OCI-M2 (cell line): ENCODE measurements around the gene CYS1.
A peak's percentile ranks its signal among the peaks of the same experiment; 100 is the strongest.

ENCODE experiments used
- DNase-seq: peaks from one replicate; lab custom pipeline; 2025; ENCODE audit not compliant: unreplicated experiment; lab: John Stamatoyannopoulos, UW

CYS1 gene

GRCh38 chr2:10073706-10074105 is 6.5 kb downstream of the CYS1 start:
- DNase-seq = no peak

- no peak for DNase-seq
Measured at GRCh38 chr2:10072656-10073480, 7.3 kb downstream of the CYS1 start.

GRCh38 chr2:10071595-10071994 is 8.6 kb downstream of the CYS1 start:
- no peak for DNase-seq

GRCh38 chr2:10071176-10071575 is 9.0 kb downstream of the CYS1 start:
- no peak for DNase-seq

- no peak for DNase-seq
Measured at GRCh38 chr2:10067881-10068280, 12.3 kb downstream of the CYS1 start.

GRCh38 chr2:10067330-10067729 is 12.9 kb downstream of the CYS1 start:
- DNase-seq = no peak

- no peak for DNase-seq
Measured at GRCh38 chr2:10065773-10066055, 14.5 kb downstream of the CYS1 start.

- no peak for DNase-seq
Measured at GRCh38 chr2:10064932-10065772, 15.1 kb downstream of the CYS1 start.

- no peak for DNase-seq
Measured at GRCh38 chr2:10063566-10063965, 16.6 kb downstream of the CYS1 start.

- no peak for DNase-seq
Measured at GRCh38 chr2:10062931-10063365, 17.3 kb downstream of the CYS1 start.

- DNase-seq = no peak
Measured at GRCh38 chr2:10061221-10061925, 18.8 kb downstream of the CYS1 start.

- no peak for DNase-seq
Measured at GRCh38 chr2:10059552-10060335, 20.5 kb downstream of the CYS1 start.

GRCh38 chr2:10059016-10059351 is 21.2 kb downstream of the CYS1 start:
- no peak for DNase-seq

GRCh38 chr2:10058251-10059015 is 21.8 kb downstream of the CYS1 start:
- DNase-seq = no peak

- peak; percentile 48 for DNase-seq
Measured at GRCh38 chr2:10057231-10058107, 22.7 kb downstream of the CYS1 start.

- DNase-seq = no peak
Measured at GRCh38 chr2:10056439-10056838, 23.8 kb downstream of the CYS1 start.

GRCh38 chr2:10054976-10055375 is 25.2 kb downstream of the CYS1 start:
- DNase-seq = no peak

GRCh38 chr2:10054424-10054823 is 25.8 kb downstream of the CYS1 start:
- no peak for DNase-seq

- DNase-seq = no peak
Measured at GRCh38 chr2:10053351-10053750, 26.9 kb downstream of the CYS1 start.
